A549 (cell line): ENCODE results near the gene SF1. TPM values are rescaled to one million over a fixed set of nuclear protein-coding genes. Genes with fewer than 3 reads are reported as not detected.

Experiments
- ATAC-seq, 2 experiments: fragments of 200-7000 bp in 1 of 2; fragments of >200 bp in 1 of 2; cut with Nextera tagmentation in 1 of 2; cut with Tn5 transposase in 1 of 2; 3 replicates each; pipeline versions ENCODE4 v1.8.0 to v1.9.1; 2018 to 2020; ENCODE audit warnings: mild to moderate bottlenecking in 1 of 2, moderate library complexity in 1 of 2
- CTCF ChIA-PET: fragments of 300-600 bp; sonication (Branson Sonifier 250); formaldehyde crosslinking; extraction: SDS; loops from one replicate; lab custom pipeline; 2021; ENCODE audit warnings: antibody characterized with exemption, inconsistent platforms; lab: Yijun Ruan, JAX
- POLR2A ChIA-PET: fragments of 350-600 bp; formaldehyde crosslinking; extraction: SDS; loops from one replicate; lab custom pipeline; 2021; ENCODE audit warnings: antibody characterized with exemption, inconsistent platforms; lab: Yijun Ruan, JAX
- DNase-seq, 2 experiments: peaks; one replicate each; pipeline versions ENCODE4 v3.0.0 to v3.0.0-alpha.2; 2011 to 2016; ENCODE audit warnings: low read depth in 1 of 2, low spot score in 1 of 2
- FAIRE-seq: peaks from 2 replicates; lab custom pipeline; 2011; peaks lifted over from hg19 to GRCh38; lab: Jason Lieb, UNC
- H3K27ac ChIP-seq, 2 experiments: fragments of >200 bp; sonication (Bioruptor Twin); formaldehyde crosslinking; 3 replicates each; pipeline ENCODE4 v1.5.1; 2016 to 2017
- H3K4me1 ChIP-seq: fragments of >200 bp; sonication (Bioruptor Twin); formaldehyde crosslinking; 3 replicates; pipeline ENCODE4 v1.6.1; 2016
- H3K4me2 ChIP-seq: fragments of >200 bp; sonication (Bioruptor Twin); formaldehyde crosslinking; 3 replicates; pipeline ENCODE4 v1.6.1; 2016
- H3K4me3 ChIP-seq: fragments of >200 bp; sonication (Bioruptor Twin); formaldehyde crosslinking; 3 replicates; pipeline ENCODE4 v1.5.1; 2016
- H3K9me3 ChIP-seq: fragments of >200 bp; sonication (Bioruptor Twin); formaldehyde crosslinking; 3 replicates; pipeline ENCODE4 v1.6.1; 2016
- CBX2 ChIP-seq: fragments of 200-600 bp; sonication (generic); IDR thresholded peaks from 2 replicates; pipeline ENCODE4 v1.6.1; 2016; ENCODE audit warnings: low read depth, mild to moderate bottlenecking, borderline replicate concordance
- EHF ChIP-seq: fragments of 250-450 bp; sonication (Bioruptor Pico); IDR thresholded peaks from 2 replicates; pipeline ENCODE4 v1.5.0; 2020; ENCODE audit warnings: mild to moderate bottlenecking
- EHMT2 ChIP-seq: fragments of 200-600 bp; sonication (generic); IDR thresholded peaks from 2 replicates; pipeline ENCODE4 v1.6.1; 2016; ENCODE audit warnings: antibody characterized with exemption, low read depth, mild to moderate bottlenecking, moderate library complexity
- GATA3 ChIP-seq: IDR thresholded peaks from 2 replicates; pipeline ENCODE4 v1.6.1; 2012; ENCODE audit warnings: borderline replicate concordance
- HDAC2 ChIP-seq: fragments of 200-600 bp; sonication (generic); IDR thresholded peaks from 2 replicates; pipeline ENCODE4 v1.6.1; 2016
- HOXA7 ChIP-seq: fragments of 250-450 bp; sonication (Bioruptor Pico); IDR thresholded peaks from 2 replicates; pipeline ENCODE4 v1.5.0; 2020; ENCODE audit warnings: mild to moderate bottlenecking, moderate library complexity
- HOXB13 ChIP-seq: fragments of 250-450 bp; sonication (Bioruptor Pico); IDR thresholded peaks from 2 replicates; pipeline ENCODE4 v1.5.0; 2020; ENCODE audit warnings: low read depth, mild to moderate bottlenecking, moderate library complexity
- HOXB5 ChIP-seq: fragments of 250-450 bp; sonication (Bioruptor Pico); IDR thresholded peaks from 2 replicates; pipeline ENCODE4 v1.5.0; 2020; ENCODE audit warnings: mild to moderate bottlenecking, moderate library complexity
- KDM1A ChIP-seq: fragments of 200-600 bp; sonication (generic); IDR thresholded peaks from 2 replicates; pipeline ENCODE4 v1.6.1; 2016; ENCODE audit warnings: low read depth, mild to moderate bottlenecking
- KDM5A ChIP-seq: fragments of 200-600 bp; sonication (generic); IDR thresholded peaks from 2 replicates; pipeline ENCODE4 v1.6.1; 2016; ENCODE audit warnings: antibody characterized with exemption, mild to moderate bottlenecking
- PBX3 ChIP-seq: IDR thresholded peaks from 2 replicates; pipeline ENCODE4 v1.6.1; 2012
- TFCP2L1 ChIP-seq: fragments of 250-450 bp; sonication (Bioruptor Pico); IDR thresholded peaks from 2 replicates; pipeline ENCODE4 v1.5.0; 2021; ENCODE audit warnings: mild to moderate bottlenecking
- ZC3H11A ChIP-seq: fragments of 450-650 bp; IDR thresholded peaks from 2 replicates; pipeline ENCODE4 v1.6.1; 2014; ENCODE audit warnings: antibody characterized with exemption, mild to moderate bottlenecking
- WGBS: methylation state at CpG from one replicate; pipeline ENCODE4 v1.1.6; 2017; ENCODE audit errors: missing lambda C conversion rate; 5-methylcytosine and 5-hydroxymethylcytosine counted together
- polyA plus RNA-seq, 4 experiments: library from polyadenylated mRNA; depleted of rRNA in 3 of 4; stranded (reverse); fragments of >200 nt; fragmentation: RNase III in 1 of 4; extraction: RNeasy Plus Mini Kit Qiagen cat#74134 plus additional on column Dnase treatment in 1 of 4; gene quantifications; 2 replicates in 3 of 4; 3 replicates in 1 of 4; pipeline ENCODE4 v1.2.3, GENCODE V29; 2011 to 2017

Gene SF1
- polyA plus RNA-seq, 2 of the 4 experiments (the other 2 are of a cell fraction): 104 to 310 TPM

- DNase-seq (no peak), ATAC-seq (peak; percentile 26 to 49), FAIRE-seq (no peak)
- TF ChIP-seq PBX3 (0 out of 2 replicates have a peak, but pooled peaks have one; percentile 24), ZC3H11A (no peak), HOXA7 (peak; percentile 59; the same call in 1 of the 2 replicates), HOXB5 (CRISPR knock-in tag) (0 out of 2 replicates have a peak, but pooled peaks have one; percentile 13), KDM1A (no peak), CBX2 (no peak)
- Histone ChIP-seq H3K27ac (no peak within 1 kb of the TSS), H3K4me1 (peaks cover 5% of the 10 kb centered on the region; the same call in 1 of the 3 replicates), H3K4me2 (no peak within 1 kb of the TSS), H3K4me3 (no peak within 1 kb of the TSS), H3K9me3 (no peaks in the 10 kb centered on the region)
- 84% methylated on average over 24 of the region's 24 CpGs for WGBS
- ChIA-PET CTCF (interaction anchor here (1.0 to 13.0 kb wide), 6 partner anchors 7 to 311 kb away, joined by 3 to 104 read pairs (median 14); partner anchors contain the start of gene RASGRP2), POLR2A (interaction anchor here (1.2 to 4.5 kb wide), 2 partner anchors 16 to 19 kb away, joined by 4 to 32 read pairs; partner anchors contain the start of gene SF1)
Measured at GRCh38 chr11:64759722-64760719, 18.3 kb downstream of the SF1 start, which contains the start of gene PYGM. TSS of gene PYGM (minus strand) at chr11:64759974. CDS start at chr11:64759898, 76 bp downstream.

- Histone ChIP-seq H3K9me3 (no peaks in the 10 kb centered on the region), H3K4me3 (no peak overlapping the region), H3K27ac (no peak overlapping the region), H3K4me1 (peaks cover 5% of the 10 kb centered on the region; the same call in 1 of the 3 replicates), H3K4me2 (no peak overlapping the region)
- ATAC-seq (peak; percentile 7 to 13; a peak in 5 of 6 replicates), DNase-seq (no peak), FAIRE-seq (no peak)
- ChIA-PET POLR2A (interaction anchor here (4.5 kb wide), 1 partner anchor 19 kb away, joined by 32 read pairs; the partner anchor contains the start of gene SF1), CTCF (interaction anchor here (1.0 to 13.0 kb wide), 5 partner anchors 8 to 310 kb away, joined by 3 to 104 read pairs (median 19); partner anchors contain the start of gene RASGRP2)
- TF ChIP-seq PBX3: no peak
- TF ChIP-seq TFCP2L1 (CRISPR knock-in tag): peak; percentile 45; the same call in 1 of the 2 replicates
- TF ChIP-seq GATA3: no peak
- TF ChIP-seq HOXB13 (CRISPR knock-in tag): no peak
- no peak for TF ChIP-seq ZC3H11A
- 88% methylated on average over 16 of the region's 21 CpGs for WGBS
Measured at GRCh38 chr11:64759131-64759721, 19.1 kb downstream of the SF1 start.

- TF ChIP-seq EHMT2 (no peak), EHF (CRISPR knock-in tag) (no peak), HDAC2 (no peak), KDM5A (no peak)
- ChIA-PET POLR2A (no interaction called here), CTCF (interaction anchor here (4.3 to 13.0 kb wide), 2 partner anchors 9 to 16 kb away, joined by 29 to 104 read pairs; partner anchors contain the start of gene RASGRP2)
- Histone ChIP-seq H3K9me3 (no peaks in the 10 kb centered on the region), H3K4me1 (peaks cover 5% of the 10 kb centered on the region; the same call in 1 of the 3 replicates), H3K4me2 (no peak overlapping the region), H3K27ac (no peak overlapping the region), H3K4me3 (no peak overlapping the region)
- no peak for DNase-seq
- 87% methylated on average over 13 of the region's 15 CpGs for WGBS
- no peak for ATAC-seq
- no peak for FAIRE-seq
Measured at GRCh38 chr11:64758330-64759079, 19.8 kb downstream of the SF1 start.
